HG03354 (cell line): ENCODE measurements around the gene THADA.

Source experiments
- ATAC-seq: cut with Tn5 transposase; IDR thresholded peaks from one replicate; pipeline ENCODE4 v1.9.1; 2021; ENCODE audit warnings: mild to moderate bottlenecking; ENCODE audit not compliant: unreplicated experiment, poor library complexity, severe bottlenecking

The THADA gene

DNA sequence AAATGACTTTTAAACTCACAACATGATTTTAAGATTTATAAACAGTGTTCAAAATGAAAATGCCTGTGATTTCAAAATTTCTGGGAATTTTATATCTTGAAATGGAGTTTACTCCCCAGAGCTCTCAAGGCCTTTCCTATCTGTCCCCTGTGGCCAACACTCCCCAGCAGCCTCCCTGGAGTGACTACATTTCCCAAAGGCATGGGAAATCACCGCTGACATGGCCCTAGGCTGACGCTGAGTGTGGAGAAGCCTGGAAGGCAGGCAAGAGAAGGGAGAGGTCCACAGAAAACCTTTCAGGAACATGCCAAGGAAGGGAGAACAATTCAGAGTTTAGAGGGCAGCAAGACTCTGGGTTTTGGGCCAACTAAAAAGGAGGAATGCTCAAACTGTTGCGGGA, 349.2 kb downstream of the THADA start:
- ATAC-seq, result no peak

DNA sequence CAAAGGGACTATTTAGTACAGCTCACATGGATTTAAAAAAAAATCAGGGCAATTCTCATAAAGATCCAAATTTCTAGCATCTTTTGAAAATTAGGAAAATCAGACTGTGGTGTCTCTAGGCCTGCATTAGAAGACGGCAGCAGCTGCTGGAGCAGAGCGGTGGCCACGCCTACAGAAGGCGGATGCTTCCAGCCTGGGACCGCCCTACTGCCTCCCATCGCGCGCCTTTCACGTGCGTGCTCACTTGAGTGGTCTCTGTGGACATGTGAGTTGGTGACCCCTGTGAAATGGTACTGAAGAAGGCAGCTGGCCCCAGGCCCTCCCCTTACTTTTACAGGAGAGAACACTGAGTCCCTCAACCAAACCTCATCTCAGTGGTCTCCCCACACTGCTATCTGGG, 354.3 kb downstream of the THADA start:
- ATAC-seq, result no peak

DNA sequence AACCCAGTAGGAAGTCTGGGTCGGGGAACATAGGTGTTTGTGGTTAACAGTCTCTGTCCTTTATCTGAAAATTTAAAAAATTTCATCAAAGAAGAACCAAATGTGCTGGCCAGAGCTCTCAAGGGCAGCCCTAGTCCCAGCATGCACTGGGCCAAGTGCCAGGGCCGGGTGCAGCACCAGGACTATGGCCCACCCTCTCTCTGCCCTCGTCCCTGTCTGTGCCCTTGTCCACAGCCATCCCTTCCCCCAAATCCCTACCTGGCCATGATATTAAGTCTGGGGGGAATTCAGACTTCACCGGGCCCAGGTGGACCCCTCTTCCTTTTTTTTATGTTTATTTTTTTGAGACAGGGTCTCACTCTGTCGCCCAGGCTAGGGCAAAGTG, 355.1 kb downstream of the THADA start:
- ATAC-seq, result no peak

DNA sequence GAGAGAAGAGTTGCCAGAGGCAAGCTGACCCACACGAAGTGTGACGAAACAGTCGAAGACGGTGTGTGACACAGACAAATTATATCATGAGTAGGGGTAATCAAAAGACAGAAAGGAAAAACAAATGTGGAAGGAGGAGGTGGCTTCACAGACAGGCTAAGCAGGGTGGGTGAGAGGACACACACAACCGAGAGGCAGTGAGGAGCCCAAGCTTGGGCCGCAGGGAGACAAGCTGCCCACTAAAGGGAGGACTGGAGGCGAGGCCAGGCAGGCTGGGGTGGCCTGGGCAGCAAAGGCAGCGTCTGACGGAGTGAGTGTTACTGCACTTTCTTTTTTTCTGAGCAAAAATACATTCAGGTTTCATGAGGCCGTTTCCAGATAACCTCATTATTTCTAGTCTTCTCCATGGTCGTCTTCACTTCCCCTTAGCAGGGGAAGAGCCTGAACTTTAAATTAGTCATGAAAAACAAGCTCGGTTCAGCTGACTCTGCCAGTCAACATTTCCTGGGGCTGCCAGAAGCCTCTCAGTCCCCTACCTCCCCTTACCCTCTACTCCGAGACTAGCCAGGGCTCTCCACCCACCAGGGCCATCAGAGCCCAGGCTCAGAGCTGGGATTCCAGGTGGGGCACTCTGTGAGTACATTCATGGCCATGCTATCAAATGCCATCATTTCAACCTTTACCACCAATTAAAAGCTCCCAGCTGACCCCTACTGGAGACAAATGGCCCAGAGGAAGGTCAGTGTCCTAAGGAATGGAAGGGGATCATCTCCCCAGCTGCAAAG, 355.7 kb downstream of the THADA start:
- no peak for ATAC-seq

DNA sequence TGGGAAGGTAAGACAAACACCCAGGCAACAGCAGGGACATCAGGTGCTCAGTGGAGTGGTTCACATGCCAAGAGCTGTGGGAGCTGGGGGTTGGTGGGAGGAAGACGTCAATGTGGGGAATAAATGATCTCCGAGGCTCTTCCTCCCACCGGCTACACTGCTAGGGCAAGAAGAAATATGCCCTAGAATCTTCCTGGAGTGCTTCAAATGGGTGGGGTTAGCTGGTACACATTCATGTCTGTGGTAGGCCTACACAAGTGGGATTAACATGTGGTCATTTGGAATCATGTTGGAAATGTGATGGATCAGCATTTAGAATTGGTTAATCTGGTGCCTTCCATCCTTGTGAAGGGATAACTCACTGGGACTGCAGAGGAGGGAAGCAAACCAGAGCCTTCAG, 357.0 kb downstream of the THADA start:
- ATAC-seq, result no peak

DNA sequence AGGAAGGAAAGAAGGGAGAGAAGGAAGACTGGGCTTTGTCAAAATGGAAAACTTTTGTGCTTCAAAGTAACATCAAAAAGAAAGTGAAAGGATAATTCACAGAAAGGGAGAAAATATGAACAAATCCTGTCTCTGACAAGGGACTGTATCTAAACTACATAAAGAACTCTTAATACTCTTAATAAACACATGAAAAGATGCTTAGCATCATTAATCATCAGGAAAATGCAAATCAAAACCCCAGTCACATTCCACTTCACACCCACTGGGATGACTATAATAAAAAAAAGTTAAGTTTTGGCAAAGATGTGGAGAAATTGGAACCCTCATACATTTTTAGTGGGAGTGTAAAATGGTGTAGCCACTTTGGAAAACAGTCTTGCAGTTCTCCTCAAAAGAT, 357.7 kb downstream of the THADA start:
- no peak for ATAC-seq

DNA sequence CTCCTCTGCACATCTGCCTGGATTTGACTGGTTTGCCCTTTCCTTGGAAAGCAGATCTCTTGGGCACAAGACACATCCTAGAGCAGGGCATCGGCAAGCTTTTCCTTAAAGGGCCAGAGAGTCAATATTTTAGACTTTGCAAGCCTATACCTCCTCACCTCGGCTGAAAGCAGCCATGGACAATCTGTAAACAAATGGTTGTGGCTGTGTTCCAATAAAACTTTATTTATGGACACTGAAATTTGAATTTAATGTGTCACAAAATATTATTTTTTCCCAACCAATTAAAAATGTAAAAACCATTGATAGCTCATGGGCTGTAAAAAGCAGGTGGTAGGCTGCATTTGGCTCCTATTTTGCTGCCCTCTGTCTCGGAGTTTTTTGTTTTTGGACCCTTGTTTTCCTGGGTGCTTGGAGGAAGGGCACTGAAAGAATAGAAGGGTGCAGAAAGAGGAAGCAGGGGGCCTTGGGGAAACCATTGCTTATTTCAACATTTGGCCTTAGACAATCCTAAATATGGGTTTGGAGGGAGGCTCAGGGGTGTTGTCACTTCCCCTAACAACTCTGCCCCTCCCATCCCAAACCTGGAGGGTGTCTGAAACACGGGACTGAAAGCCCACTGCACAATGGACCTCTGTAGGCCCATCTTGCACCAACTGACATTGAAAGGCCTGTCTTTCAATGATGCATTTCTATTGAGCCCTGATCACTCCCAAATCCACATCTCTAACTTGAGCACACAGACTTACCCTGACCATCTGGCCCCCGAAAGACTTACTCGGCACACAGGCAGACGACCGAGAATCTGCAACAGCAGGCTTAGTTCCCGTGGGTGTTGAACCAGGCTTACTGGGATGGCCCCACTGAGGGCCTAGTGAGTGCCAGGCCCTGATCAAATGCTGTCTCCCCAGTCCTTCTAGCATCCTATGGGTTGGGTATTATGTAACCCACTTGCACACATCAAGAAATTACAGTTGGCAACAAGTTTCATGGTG, 362.3 kb downstream of the THADA start:
- ATAC-seq, result no peak

DNA sequence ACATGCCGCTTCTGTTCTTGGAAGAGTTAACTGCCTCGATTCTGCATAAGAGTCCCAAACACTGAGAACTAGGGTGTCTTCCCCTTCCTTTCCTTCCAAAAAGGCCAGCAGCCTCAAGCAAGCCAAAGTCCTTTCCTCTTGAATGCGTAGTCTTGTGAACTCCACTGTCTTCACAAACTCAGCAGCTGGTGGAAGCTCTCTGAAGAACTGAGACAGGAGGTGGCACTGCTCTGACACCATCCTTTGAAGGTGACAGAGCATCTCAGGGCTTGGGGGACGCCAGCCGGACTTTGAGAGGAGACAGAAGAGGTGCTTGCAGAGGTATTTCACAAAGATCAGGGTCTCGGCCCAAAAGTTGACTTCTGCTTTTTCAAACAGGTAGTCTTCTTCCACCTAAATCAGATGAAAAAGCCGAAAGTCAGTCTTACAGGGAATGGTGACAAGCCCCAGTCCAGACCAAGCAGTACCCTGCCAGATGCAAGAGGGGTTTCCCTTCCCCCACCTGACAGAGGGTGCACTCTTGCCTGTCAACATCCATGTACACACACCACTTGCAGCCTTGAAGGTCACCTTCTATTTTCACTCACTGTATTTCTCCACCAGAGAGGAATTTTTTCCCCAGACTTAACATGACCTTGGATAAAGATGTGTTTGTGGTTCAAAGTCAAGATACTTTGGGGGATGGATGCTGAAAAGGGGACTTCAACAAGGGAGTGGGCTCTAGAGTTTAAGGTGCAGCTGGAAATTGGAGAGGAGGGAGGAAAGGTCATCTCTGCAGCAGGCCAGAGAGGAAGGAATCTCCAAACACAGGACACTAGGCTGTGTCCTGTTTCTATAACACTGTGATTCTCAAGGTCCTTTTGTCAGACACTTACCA, 364.6 kb downstream of the THADA start:
- ATAC-seq, result no peak

DNA sequence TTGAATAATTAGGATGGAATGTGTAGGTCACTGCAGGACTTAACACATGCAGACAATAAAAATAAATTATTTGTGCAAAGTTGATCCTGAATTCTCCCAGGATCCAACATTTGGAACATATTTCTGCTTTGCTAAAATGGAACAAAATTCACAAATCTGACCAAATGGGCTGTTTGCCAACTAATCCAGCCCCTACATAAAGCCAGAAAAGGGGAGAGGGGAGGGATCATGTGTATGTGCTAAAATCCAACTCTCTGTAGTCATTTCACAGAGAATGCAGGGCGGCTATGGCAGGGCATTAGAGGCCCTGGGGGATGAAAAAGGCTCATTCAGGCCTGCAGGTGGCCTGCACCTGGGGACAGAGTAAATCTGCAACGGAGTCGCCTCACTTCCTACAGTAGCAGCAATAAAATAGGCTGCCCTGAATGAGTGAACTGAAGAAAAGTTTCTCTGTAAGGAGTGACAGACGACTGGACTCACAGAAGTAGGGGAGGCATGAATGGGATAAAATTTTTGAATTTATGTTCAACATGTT, 365.4 kb downstream of the THADA start:
- no peak for ATAC-seq

DNA sequence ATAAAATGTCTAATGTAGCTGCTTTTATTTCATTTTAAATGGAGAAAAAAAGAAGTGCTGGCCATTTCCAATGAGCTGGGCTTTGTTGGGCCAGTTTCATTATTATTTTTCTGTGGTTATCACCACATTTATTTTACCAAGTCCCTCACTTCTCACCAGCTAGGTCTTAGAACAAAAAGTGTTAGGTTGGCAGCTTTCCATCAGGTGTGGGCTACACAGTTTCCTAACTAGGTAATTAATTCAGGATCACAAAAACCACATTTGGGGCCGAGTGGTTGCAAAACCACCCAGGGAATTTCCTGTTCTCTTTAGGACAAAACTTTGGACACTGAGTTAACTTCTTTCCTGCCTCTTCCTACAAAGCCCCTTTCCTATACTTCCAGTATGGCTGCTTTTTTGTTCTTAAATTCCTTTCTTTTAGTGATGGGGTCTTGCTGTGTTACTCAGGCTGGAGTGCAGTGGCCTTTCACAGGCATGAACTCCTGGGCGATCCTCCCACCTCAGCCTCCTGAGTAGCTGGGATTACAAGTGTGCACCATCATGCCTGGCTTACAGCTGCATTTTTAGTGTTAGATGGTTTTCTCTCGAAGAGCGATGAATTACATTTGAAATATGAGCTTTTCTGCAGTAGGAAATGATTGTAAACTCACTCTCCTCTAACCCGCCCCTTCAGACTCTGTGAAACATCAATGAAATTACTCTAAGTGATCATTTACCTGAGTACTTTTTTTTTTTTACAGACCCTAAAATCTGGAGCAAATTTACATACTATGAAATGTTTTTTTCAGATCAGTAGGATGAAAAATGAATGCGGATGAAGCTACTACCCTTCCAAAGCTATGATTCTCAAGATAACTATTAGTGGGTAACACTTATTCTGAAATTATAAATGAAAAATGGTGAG, 366.8 kb downstream of the THADA start:
- ATAC-seq, result no peak

DNA sequence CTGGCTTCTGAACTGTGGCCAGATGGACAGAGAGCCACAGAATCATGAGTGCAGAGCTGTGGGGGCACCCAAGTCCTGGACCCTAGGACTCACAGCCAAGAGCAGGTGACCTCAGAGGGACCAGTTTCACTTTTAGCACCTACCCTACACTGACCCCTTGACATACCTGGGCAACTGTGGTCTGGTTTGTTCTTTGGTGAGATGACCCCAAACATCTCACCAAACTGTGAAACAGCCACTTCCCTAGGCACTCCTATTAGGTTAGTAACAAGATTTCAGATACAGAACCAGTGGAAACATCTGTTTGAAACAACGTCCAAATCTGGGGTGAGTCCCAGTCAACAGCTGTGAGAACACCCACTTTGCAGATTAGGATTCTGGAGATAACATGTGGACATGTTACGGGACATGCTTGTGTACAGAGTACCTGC, 367.5 kb downstream of the THADA start:
- ATAC-seq, result no peak

DNA sequence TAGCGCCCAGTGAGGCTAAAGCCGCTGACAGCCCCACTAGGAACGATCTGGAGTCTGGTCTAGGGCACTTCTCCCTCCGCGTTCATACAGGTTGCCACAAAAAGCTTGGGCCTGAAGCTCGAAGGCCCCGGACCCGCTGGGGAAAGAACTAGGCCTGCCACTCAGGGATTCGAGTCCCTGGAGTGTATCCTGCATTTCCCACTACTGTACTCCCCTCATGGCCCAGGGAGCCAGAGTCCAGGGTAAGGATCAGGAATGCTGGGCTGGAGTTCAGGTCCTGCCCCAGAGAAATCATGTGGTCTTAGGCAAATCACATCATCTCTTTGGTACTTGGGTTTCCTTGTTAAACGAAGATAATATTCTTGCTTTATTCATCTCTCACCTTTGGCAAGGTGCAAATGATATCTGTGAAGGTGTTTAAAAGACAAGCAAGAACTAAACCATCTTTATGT, 368.0 kb downstream of the THADA start:
- ATAC-seq, result no peak

DNA sequence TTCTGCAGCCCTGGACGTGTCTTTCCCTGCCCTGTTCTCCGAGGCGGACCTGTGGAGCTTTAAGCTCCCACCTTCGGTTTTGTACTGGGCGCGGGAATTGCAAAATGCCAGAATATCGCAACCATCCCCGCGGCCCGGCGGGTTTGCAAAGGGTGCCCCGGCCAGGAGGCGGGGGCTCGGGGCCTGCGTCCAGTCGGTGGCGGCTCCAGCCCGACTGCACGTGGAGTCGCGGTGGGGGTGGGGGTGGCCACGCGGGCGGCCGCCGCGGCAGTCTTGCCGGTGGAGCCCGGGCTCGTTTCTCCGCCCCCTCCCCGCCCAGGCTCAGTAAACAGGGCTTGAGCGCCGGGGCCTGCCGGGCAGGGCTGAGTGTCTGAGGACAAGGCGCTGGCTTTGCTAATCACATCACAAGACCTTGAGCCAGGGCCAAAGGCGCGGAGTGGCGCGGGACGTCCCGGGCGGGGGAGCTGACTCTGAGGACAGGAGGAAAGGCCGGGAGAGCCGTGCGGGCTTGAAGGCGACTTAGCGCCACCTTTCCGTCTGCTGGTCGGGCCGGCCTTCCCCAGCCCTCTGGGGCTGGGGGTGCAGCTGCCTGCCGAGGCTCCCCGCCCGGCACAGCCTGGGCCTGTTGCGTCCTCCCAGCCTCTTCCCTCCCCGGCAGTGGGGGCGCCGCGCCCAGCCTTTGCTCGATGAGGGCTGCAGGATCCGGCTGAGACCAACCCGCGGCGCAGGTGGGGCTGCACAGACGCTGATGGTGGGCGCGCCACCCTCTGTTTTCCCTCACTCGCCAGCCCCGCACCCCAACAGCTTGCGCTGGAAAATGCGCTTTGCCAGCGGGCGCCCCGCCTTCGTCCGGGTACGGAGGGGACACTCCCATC, 368.6 kb downstream of the THADA start:
- ATAC-seq, result peak; percentile 29

DNA sequence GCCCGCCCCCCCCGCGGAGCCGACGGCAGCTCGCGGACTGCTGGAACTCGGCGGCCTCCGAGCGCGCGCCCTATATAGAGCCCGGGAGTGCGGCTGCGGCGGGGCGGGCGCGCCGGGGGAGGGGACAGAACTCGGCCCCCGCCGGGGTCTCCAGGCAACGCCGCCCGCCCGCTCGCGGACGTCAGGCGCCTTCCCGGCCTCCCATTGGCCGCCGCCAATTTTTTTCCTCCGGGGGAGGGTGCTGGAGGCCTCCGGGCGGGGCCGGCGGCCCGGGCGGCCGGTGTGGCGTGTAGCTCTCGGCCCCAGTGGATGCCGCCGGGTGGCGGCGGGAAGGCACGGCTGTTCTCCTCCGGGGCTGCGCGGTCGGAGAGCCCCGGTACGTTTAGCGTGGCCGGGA, 369.3 kb downstream of the THADA start, which contains the start of gene ZFP36L2:
Gene ZFP36L2, minus strand, starts transcription at position 49 of the 397 bp plus-strand sequence. CDS start 291 bp downstream, outside the sequence.
- ATAC-seq, result peak; percentile 55

DNA sequence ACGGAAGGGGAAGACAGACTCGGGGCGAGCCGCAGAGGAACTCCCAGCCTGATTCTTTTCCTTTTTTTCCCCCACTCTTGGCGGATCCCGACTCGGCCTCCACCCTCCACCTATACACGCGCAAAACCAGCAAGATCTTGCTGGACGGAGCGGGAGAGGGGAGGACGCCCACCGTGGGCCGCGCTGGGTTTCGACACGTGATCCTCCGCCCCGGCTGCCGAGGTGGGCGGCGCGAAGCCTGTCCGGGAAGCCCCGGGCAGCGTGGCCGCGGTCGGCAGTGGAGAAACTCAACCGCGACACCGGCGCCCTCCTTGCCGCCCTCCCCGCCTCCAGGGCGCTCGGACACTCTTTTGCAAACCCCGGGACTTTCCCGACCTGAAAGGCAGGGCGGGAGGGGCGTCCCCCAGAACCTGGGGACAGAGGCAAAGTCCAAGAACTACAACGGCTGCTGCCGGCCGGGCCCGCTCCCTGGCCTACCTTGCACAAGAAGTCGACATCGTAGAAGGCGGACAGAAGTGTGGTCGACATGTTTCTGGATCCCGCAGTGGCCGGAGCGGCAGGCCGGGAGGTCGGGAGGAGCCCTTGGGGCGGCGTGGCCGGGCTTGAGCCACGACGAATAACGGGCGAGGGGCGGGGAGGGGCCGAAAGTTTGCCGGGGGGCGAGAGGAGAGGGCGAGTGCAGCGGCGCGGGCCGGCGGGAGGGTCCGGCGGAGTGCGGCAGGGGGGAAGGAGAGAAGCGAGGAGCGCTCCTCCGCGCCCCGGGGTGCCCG, 369.9 kb downstream of the THADA start:
- ATAC-seq, result peak; percentile 33

DNA sequence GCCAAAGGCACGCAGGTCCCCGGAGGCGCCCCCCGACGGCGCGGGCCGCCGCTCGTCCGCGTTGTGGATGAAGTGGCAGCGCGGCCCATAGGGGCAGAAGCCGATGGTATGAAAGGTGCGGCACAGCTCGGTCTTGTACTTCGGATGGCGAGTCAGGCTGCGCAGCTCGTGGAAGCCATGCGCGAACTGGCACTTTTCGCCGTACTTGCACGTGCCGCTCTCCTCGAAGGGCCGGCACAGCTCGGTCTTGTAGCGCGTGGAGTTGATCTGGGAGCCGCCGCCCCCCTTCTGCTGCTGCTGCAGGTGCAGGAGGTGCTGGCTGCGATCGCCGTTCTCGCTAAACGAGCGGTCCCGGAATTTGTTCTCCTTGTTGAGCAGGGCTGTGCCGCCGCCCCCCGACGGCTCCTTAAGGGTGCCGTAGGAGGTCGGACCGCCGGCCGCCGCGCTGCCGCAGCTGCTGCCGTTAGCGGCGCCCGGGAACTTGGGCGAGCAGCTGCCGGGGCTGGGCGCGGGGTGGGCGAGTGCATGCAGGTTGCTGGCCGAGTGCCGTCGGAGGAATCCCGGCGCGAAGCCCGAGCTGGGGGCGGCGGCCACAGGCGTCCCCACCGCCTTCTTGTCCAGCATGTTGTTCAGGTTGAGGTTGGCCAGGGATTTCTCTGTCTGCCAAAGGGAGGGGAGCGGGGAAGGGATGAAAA, 370.6 kb downstream of the THADA start:
- ATAC-seq, result no peak
